Naive B cell (primary cell): Measurements from ENCODE around the gene TP73. TPM values are rescaled to one million over a fixed set of nuclear protein-coding genes. Genes with fewer than 3 reads are reported as not detected.
"Not testable (repeated sequence)": the region's sequence is repeated elsewhere in the genome, so short reads cannot be mapped to it uniquely, and the experiment has no call there.

Source experiments
- ATAC-seq, 2 donors: fragments of 150-1000 bp; cut with Tn5 transposase; 2 replicates each; pipeline ENCODE4 v1.10.0; 2021; ENCODE audit warnings: low read depth in 2 of 2, mild to moderate bottlenecking in 2 of 2, moderate library complexity in 2 of 2
- DNase-seq: peaks from one replicate; pipeline ENCODE4 v3.0.0; 2022
- H3K27ac Mint-ChIP-seq, 6 donors: one replicate each; pipeline ENCODE4 v1.8.0; 2020 to 2022; ENCODE audit warnings: mild to moderate bottlenecking in 6 of 6, mixed read lengths in 6 of 6, moderate library complexity in 5 of 6, inconsistent platforms in 2 of 6
- H3K27me3 Mint-ChIP-seq, 3 donors: one replicate each; pipeline ENCODE4 v1.8.0; 2021 to 2022; ENCODE audit warnings: mixed read lengths in 3 of 3, mild to moderate bottlenecking in 1 of 3
- H3K36me3 Mint-ChIP-seq, 2 donors: one replicate each; pipeline ENCODE4 v1.8.0; 2020 to 2022; ENCODE audit warnings: mixed read lengths in 2 of 2, inconsistent platforms in 1 of 2, mild to moderate bottlenecking in 1 of 2
- H3K4me1 Mint-ChIP-seq, 3 donors: one replicate each; pipeline ENCODE4 v1.8.0; 2020 to 2022; ENCODE audit warnings: mixed read lengths in 3 of 3, inconsistent platforms in 1 of 3, mild to moderate bottlenecking in 1 of 3, moderate library complexity in 1 of 3
- H3K4me3 Mint-ChIP-seq, 8 donors: one replicate each; pipeline ENCODE4 v1.8.0; 2020 to 2022; ENCODE audit warnings: mild to moderate bottlenecking in 8 of 8, mixed read lengths in 8 of 8, moderate library complexity in 8 of 8, inconsistent platforms in 2 of 8
- H3K9me3 Mint-ChIP-seq, 7 donors: one replicate each; pipeline ENCODE4 v1.8.0; 2020 to 2022; ENCODE audit warnings: mixed read lengths in 7 of 7, mild to moderate bottlenecking in 5 of 7, inconsistent platforms in 2 of 7, moderate library complexity in 1 of 7
- polyA plus RNA-seq, 6 donors: library from polyadenylated mRNA; unstranded; fragments of 300-500 nt; fragmentation: Illumina TruSeq; gene quantifications; one replicate each; pipeline ENCODE4 v1.2.3, GENCODE V29; 2021; ENCODE audit warnings: low read depth in 6 of 6

Gene TP73
- polyA plus RNA-seq, 6 donors from 2014 or later: not detected

GRCh38 chr1:3711780-3712451 lies 59.6 kb downstream of the TP73 start:
- DNase-seq (no peak), ATAC-seq (no peak)
- H3K9me3 Mint-ChIP-seq: no peaks in the 10 kb centered on the region
- H3K27me3 Mint-ChIP-seq: peaks cover 12 to 45% (median 33%) of the 10 kb centered on the region in 3 donors
- peak overlapping the region in 1 of 8 donors; percentile 2 for H3K4me3 Mint-ChIP-seq
- peaks cover 0 to 3% (median 0%) of the 10 kb centered on the region in 3 donors for H3K4me1 Mint-ChIP-seq
- H3K36me3 Mint-ChIP-seq: no peaks in the 10 kb centered on the region
- peak overlapping the region in 1 of 6 donors; percentile 76 for H3K27ac Mint-ChIP-seq

DNA sequence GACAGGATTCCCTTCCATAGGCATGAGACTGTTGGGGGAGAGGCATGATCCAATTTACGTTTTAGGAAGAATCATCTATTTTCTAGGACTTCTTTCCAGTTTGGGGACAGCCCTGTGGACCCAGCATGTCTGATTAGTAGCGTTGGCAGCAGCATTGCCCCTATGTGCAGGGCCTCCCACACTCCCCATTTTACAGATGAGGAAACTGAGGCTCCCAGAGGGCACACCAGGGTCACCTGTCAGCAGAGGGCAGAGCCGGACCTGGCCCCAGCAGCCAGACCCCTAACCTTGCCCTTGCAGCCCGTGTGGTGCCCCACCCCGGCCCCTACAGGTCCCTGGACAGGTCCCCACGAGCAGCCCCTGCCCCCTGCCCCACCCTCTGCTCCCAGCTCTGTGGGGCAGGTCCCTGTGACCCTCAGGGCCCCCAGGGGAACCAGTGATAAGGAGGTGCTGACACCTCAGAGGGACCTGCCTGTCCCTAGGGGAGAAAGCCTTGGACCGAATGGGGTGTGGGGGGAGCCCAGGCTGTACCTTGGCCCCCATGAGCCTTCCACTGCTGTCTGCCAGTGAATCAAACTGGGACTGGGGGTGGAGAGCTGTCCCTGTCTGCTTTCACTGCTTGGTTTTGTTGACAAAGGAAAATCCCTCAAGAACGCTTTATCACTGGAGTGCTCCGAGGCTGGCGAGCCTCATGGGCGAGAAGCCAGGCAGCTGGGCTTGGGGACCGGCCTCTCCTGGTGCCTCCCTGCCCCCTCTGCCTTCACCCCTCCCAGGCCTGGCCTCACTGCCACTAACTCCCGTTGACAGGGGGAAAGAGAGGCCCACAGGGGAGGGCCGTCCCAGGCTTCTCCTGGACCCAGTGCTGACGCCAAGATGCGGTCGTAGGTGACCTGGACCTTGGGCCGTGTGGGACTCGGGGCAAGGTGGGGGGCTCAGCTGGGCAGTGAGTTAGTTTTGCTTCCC lies 60.5 kb downstream of the TP73 start:
- DNase-seq: no peak
- Mint-ChIP-seq H3K27ac (no peak overlapping the region), H3K4me1 (no peaks in the 10 kb centered on the region), H3K36me3 (no peaks in the 10 kb centered on the region), H3K9me3 (no peaks in the 10 kb centered on the region), H3K27me3 (peaks cover 12 to 39% (median 31%) of the 10 kb centered on the region in 3 donors), H3K4me3 (no peak overlapping the region)
- no peak for ATAC-seq

DNA sequence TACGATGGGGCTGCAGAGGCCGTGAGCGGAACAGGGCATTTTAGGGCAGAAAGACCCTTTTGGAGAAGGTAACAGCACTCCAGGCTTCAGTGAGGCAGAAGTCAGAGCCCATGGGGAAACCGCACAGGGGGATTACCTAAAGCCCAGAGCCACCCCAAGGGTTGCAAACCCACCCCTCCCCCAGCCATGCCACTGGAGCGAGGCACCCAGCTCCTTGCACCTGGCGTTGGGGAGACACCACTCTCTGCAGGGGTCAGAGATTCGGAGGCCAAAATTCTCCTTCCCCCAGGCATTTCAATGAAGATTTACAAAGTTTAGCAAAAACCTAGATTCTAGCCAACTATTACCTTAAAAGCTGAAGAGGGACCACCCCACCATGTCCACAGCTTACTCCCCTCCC lies 61.5 kb downstream of the TP73 start:
- ATAC-seq (no peak), DNase-seq (no peak)
- peak overlapping the region in 1 of 6 donors; percentile 44 for H3K27ac Mint-ChIP-seq
- no peak overlapping the region for H3K4me3 Mint-ChIP-seq
- H3K9me3 Mint-ChIP-seq: no peaks in the 10 kb centered on the region
- H3K4me1 Mint-ChIP-seq: no peaks in the 10 kb centered on the region
- H3K36me3 Mint-ChIP-seq: no peaks in the 10 kb centered on the region
- H3K27me3 Mint-ChIP-seq: peaks cover 12 to 39% (median 25%) of the 10 kb centered on the region in 3 donors

DNA sequence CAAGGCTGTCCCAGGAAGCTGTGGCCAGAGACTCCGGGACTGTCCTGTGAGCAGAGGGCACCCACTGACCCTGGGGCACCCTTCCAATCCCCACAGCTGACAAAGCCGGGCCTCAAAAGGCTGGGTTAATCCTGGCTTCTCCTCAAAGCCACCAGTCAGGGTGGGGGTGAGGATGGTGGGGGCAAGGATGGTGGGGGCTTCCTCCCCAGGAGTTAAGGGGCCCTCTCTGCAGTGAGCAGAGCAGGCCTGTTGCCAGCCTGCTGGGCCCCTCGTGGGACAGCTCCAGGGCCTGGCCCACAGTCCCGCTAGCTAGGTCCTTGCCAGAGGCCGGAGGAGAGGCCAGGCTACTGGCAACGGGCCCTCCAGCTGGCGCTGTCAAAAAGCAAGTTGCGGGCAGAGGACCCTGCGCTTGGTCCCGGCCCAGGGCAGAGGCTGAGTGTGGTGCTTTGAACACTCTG lies 62.0 kb downstream of the TP73 start:
- Mint-ChIP-seq H3K27me3 (peaks cover 12 to 39% (median 27%) of the 10 kb centered on the region in 3 donors), H3K36me3 (no peaks in the 10 kb centered on the region), H3K27ac (no peak overlapping the region), H3K9me3 (no peaks in the 10 kb centered on the region), H3K4me3 (no peak overlapping the region), H3K4me1 (no peaks in the 10 kb centered on the region)
- DNase-seq (no peak), ATAC-seq (no peak)

- no peaks in the 10 kb centered on the region for H3K4me1 Mint-ChIP-seq
- no peak for DNase-seq
- no peak overlapping the region for H3K27ac Mint-ChIP-seq
- no peak for ATAC-seq
- no peak overlapping the region for H3K4me3 Mint-ChIP-seq
- peaks cover 12 to 39% (median 32%) of the 10 kb centered on the region in 3 donors for H3K27me3 Mint-ChIP-seq
- no peaks in the 10 kb centered on the region for H3K36me3 Mint-ChIP-seq
- no peaks in the 10 kb centered on the region for H3K9me3 Mint-ChIP-seq
Measured at GRCh38 chr1:3714814-3715213, 62.5 kb downstream of the TP73 start.

DNA sequence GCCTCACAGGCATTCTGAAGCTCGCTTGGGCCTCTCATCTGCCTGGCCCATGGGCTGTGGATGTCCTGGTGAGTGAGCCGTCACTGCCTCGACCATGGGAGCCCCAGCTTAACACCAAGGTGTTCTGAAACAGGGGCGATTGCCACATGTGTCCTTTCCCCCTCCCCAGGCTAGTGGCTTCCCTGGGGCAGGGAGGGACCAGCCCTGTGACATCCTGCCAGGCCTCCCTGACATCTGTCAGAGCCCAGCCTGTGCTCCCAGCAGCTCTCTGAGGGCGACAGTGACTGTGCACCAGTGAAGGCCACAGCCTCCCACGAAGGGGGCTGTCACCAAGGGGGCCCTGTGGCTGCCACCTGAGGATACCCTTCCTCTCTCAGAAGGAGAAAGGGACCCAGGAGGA lies 64.0 kb downstream of the TP73 start:
- Mint-ChIP-seq H3K36me3 (no peaks in the 10 kb centered on the region), H3K4me1 (no peaks in the 10 kb centered on the region), H3K9me3 (no peaks in the 10 kb centered on the region), H3K27me3 (peaks cover 7 to 33% (median 28%) of the 10 kb centered on the region in 3 donors), H3K4me3 (peak overlapping the region in 1 of 8 donors; percentile 20), H3K27ac (no peak overlapping the region)
- DNase-seq (no peak), ATAC-seq (no peak)

GRCh38 chr1:3717041-3717714 lies 64.9 kb downstream of the TP73 start:
- Mint-ChIP-seq H3K9me3 (no peaks in the 10 kb centered on the region), H3K27ac (no peak overlapping the region), H3K4me3 (no peak overlapping the region), H3K27me3 (peaks cover 1 to 28% (median 20%) of the 10 kb centered on the region in 3 donors), H3K4me1 (no peaks in the 10 kb centered on the region), H3K36me3 (no peaks in the 10 kb centered on the region)
- ATAC-seq (no peak), DNase-seq (no peak)

DNA sequence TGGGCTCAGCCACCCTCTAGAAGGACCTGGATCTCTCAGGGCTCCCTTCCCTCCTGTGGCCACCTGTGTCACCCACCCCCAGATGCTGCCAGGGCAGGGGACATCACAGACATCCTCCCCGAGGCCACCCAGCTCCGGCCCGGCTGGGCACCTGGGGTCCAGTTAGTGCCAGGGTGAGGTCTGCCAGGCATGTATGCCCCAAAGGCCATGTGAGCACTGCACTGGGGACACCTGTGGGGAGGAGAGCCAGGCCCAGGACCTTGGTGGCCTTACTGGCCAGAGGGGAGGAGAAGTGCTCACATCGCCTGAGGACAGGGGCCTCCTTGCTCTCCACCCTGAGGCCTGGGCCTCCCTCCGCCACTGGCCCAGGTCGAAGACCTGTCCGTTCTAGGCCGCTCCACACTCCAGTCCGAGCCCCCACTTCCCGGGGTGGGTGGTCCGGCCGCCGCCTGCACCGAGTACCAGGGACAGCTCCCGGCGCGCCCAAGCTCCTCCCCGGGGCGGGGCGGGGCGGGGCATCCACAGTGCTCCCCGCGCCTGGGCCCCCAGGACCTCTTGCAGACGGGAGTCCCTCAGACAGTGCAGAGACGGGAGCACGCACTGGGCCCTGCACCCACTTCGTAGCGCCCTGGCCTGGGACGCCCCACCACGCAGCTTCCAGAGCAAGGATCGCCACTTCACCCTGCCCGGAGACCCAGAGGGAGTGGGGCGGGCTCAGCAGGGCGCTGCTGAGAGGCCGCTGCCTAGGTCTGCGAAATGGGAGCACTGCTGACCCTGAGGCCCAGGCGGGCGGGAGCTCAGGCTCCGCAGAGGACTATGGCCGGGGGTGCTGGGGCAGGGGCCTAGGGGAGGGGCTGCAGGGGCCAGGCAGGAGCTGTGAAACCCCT lies 65.6 kb downstream of the TP73 start:
- Mint-ChIP-seq H3K4me1 (no peaks in the 10 kb centered on the region), H3K27ac (no peak overlapping the region), H3K36me3 (no peaks in the 10 kb centered on the region), H3K27me3 (peaks cover 0 to 25% (median 17%) of the 10 kb centered on the region in 3 donors), H3K4me3 (no peak overlapping the region), H3K9me3 (no peaks in the 10 kb centered on the region)
- peak in 1 of 2 donors; percentile 38 for ATAC-seq
- no peak for DNase-seq

- Mint-ChIP-seq H3K27ac (no peak overlapping the region), H3K4me3 (no peak overlapping the region), H3K27me3 (peaks cover 0 to 25% (median 17%) of the 10 kb centered on the region in 3 donors), H3K4me1 (no peaks in the 10 kb centered on the region), H3K9me3 (no peaks in the 10 kb centered on the region), H3K36me3 (no peaks in the 10 kb centered on the region)
- no peak for ATAC-seq
- DNase-seq: no peak
Measured at GRCh38 chr1:3718764-3719163, 66.4 kb downstream of the TP73 start.

GRCh38 chr1:3721955-3722465 lies 69.7 kb downstream of the TP73 start:
- DNase-seq (no peak), ATAC-seq (no peak)
- H3K9me3 Mint-ChIP-seq: no peaks in the 10 kb centered on the region
- peaks cover 0 to 4% (median 0%) of the 10 kb centered on the region in 3 donors for H3K4me1 Mint-ChIP-seq
- no peak overlapping the region for H3K4me3 Mint-ChIP-seq
- no peak overlapping the region for H3K27ac Mint-ChIP-seq
- H3K36me3 Mint-ChIP-seq: no peaks in the 10 kb centered on the region
- peaks cover 5 to 28% (median 19%) of the 10 kb centered on the region in 3 donors for H3K27me3 Mint-ChIP-seq

DNA sequence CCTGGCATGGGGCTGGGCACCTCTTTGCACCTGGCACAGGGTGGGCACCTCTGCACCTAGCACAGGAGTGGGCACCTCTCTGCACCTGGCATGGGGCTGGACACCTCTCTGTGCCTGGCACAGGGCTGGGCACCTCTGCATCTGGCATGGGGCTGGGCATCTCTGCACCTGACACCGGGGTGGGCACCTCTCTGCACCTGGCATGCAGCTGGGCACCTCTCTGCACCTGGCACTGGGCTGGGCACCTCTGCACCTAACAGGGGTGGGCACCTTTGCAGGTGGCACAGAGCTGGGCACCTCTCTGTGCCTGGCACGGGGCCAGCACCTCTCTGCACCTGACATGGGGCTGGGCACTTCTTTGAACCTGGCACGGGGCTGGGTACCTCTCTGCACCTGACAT lies 70.5 kb downstream of the TP73 start:
- ATAC-seq (no peak), DNase-seq (no peak)
- peaks cover 0 to 4% (median 0%) of the 10 kb centered on the region in 3 donors for H3K4me1 Mint-ChIP-seq
- no peaks in the 10 kb centered on the region for H3K9me3 Mint-ChIP-seq
- peaks cover 5 to 23% (median 19%) of the 10 kb centered on the region in 3 donors for H3K27me3 Mint-ChIP-seq
- no peak overlapping the region for H3K4me3 Mint-ChIP-seq
- H3K27ac Mint-ChIP-seq: no peak overlapping the region
- no peaks in the 10 kb centered on the region for H3K36me3 Mint-ChIP-seq

DNA sequence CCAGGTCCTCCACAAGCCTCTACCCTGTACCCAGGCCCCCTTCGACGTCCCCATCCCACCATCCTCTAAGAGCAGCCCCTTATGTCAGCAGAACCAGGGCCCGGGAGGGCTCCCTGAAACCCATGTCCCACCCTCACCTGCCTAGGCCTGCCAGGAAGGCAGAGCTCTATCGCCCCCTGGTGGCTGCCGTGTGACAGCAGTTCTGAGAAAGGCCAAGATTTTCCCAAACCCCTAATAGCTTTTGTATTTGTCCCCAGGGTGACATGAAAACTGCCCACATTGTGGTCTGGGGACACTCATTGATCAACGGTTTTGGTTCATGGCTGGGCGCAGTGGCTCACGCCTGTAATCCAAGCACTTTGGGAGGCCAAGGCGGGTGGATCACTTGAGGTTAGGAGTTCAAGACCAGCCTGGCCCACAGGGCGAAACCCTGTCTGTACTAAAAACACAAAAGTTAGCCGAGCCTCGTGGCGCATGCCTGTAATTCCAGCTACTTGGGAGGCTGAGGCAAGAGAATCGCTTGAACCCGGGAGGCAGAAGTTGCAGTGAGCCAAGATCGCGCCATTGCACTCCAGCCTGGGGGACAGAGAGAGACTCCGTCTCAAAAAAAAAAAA lies 72.2 kb downstream of the TP73 start:
- DNase-seq: peak; percentile 68
- not testable (repeated sequence) for H3K4me3 Mint-ChIP-seq, H3K9me3 Mint-ChIP-seq, H3K36me3 Mint-ChIP-seq, H3K4me1 Mint-ChIP-seq
- peaks cover 7 to 27% (median 26%) of the 10 kb centered on the region in 3 donors for H3K27me3 Mint-ChIP-seq
- H3K27ac Mint-ChIP-seq: peak overlapping the region in 1 of 6 donors; percentile 61
- ATAC-seq: peak; percentile 71 to 78
